NCI-H1105 treated with DMSO at 0.1 percent for 48 hours (cell line): ENCODE measurements around the gene PEX14.

Experiments
- DNase-seq: peaks from one replicate; lab custom pipeline; 2025; lab: John Stamatoyannopoulos, UW

PEX14 gene

GRCh38 chr1:10594595-10595223, 120.0 kb downstream of the PEX14 start:
- DNase-seq: no peak

GRCh38 chr1:10596780-10597179, 122.0 kb downstream of the PEX14 start:
- no peak for DNase-seq

- no peak for DNase-seq
Observed at GRCh38 chr1:10597492-10598388, 123.0 kb downstream of the PEX14 start.

- peak; percentile 24 for DNase-seq
Observed at GRCh38 chr1:10598389-10598702, 123.6 kb downstream of the PEX14 start.

GRCh38 chr1:10599194-10599861, 124.6 kb downstream of the PEX14 start:
- DNase-seq: no peak

- DNase-seq: no peak
Observed at GRCh38 chr1:10601342-10602070, 126.8 kb downstream of the PEX14 start.

GRCh38 chr1:10602936-10603335, 128.2 kb downstream of the PEX14 start:
- no peak for DNase-seq

- DNase-seq: no peak
Observed at GRCh38 chr1:10604966-10605365, 130.2 kb downstream of the PEX14 start.

GRCh38 chr1:10606064-10606463, 131.3 kb downstream of the PEX14 start:
- no peak for DNase-seq

- no peak for DNase-seq
Observed at GRCh38 chr1:10607228-10607627, 132.5 kb downstream of the PEX14 start.

- no peak for DNase-seq
Observed at GRCh38 chr1:10608690-10609089, 133.9 kb downstream of the PEX14 start.

GRCh38 chr1:10610901-10611600, 136.3 kb downstream of the PEX14 start:
- DNase-seq: no peak

GRCh38 chr1:10612436-10613160, 137.8 kb downstream of the PEX14 start:
- no peak for DNase-seq

GRCh38 chr1:10613340-10613739, 138.6 kb downstream of the PEX14 start:
- DNase-seq: no peak

- no peak for DNase-seq
Observed at GRCh38 chr1:10613861-10614260, 139.1 kb downstream of the PEX14 start.

- no peak for DNase-seq
Observed at GRCh38 chr1:10614377-10615225, 139.9 kb downstream of the PEX14 start.

- DNase-seq: no peak
Observed at GRCh38 chr1:10615332-10615731, 140.6 kb downstream of the PEX14 start.

- no peak for DNase-seq
Observed at GRCh38 chr1:10615932-10616671, 141.4 kb downstream of the PEX14 start.

GRCh38 chr1:10616696-10617095, 141.9 kb downstream of the PEX14 start:
- no peak for DNase-seq
